Natural killer cell treated with Interleukin-12 subunit alpha and Interleukin-12 subunit beta and Interleukin-15 and Interleukin-18, amount 100 ng/mL, for 72 hours (primary cell): Measurements from ENCODE around the gene DCAF15. TPM values are rescaled to one million over a fixed set of nuclear protein-coding genes. Genes with fewer than 3 reads are reported as not detected.

Experiments used
- ATAC-seq, 2 donors: fragments of 150-1000 bp; cut with Tn5 transposase in 1 of 2; sonication (Bioruptor Pico), chemical (Tn5 transposase) in 1 of 2; 2 replicates each; pipeline ENCODE4 v1.10.0; 2021
- DNase-seq: peaks from one replicate; pipeline ENCODE4 v3.0.0; 2022; ENCODE audit warnings: low spot score
- H3K27ac Mint-ChIP-seq, 2 donors: 1 replicate in 1 of 2; 2 replicates in 1 of 2; pipeline ENCODE4 v1.8.0; 2022; ENCODE audit warnings: mixed read lengths in 2 of 2, mild to moderate bottlenecking in 1 of 2, moderate library complexity in 1 of 2
- H3K27me3 Mint-ChIP-seq, 2 donors: 1 replicate in 1 of 2; 2 replicates in 1 of 2; pipeline ENCODE4 v1.8.0; 2022; ENCODE audit warnings: mixed read lengths in 2 of 2
- H3K36me3 Mint-ChIP-seq: one replicate; pipeline ENCODE4 v1.8.0; 2022; ENCODE audit warnings: mixed read lengths
- H3K4me1 Mint-ChIP-seq, 2 donors: 1 replicate in 1 of 2; 2 replicates in 1 of 2; pipeline ENCODE4 v1.8.0; 2022; ENCODE audit warnings: low read depth in 2 of 2, mixed read lengths in 2 of 2, mild to moderate bottlenecking in 1 of 2
- H3K4me3 Mint-ChIP-seq: one replicate; pipeline ENCODE4 v1.8.0; 2022; ENCODE audit warnings: mixed read lengths
- H3K9me3 Mint-ChIP-seq: 2 replicates; pipeline ENCODE4 v1.8.0; 2022; ENCODE audit warnings: mixed read lengths
- total RNA-seq, 2 donors: library from RNA; stranded (reverse); gene quantifications; one replicate each; pipeline ENCODE4 v1.2.3, GENCODE V29; 2022

The DCAF15 gene
- total RNA-seq, 2 donors from 2014 or later = 62.0 to 107 TPM

GRCh38 chr19:14005349-14006084 is 53.2 kb downstream of the DCAF15 start:
- peaks cover 27 to 39% of the 10 kb centered on the region in 2 donors for H3K4me1 Mint-ChIP-seq
- ATAC-seq = peak; percentile 78

GRCh38 chr19:14006085-14006765 is 53.9 kb downstream of the DCAF15 start, which contains the start of gene RFX1:
Gene RFX1 (minus strand): TSS chr19:14006320. CDS start chr19:13993843, 12,477 bp downstream.
- DNase-seq (peak; percentile 99), ATAC-seq (peak; percentile 85 to 91)
- Mint-ChIP-seq H3K9me3 (no peaks in the 10 kb centered on the region), H3K4me3 (peak within 1 kb of the TSS; percentile 95), H3K4me1 (peaks cover 24 to 37% of the 10 kb centered on the region in 2 donors), H3K36me3 (no peaks in the 10 kb centered on the region), H3K27me3 (no peaks in the 10 kb centered on the region), H3K27ac (peak within 1 kb of the TSS; percentile 94 to 97)

More at GRCh38 chr19:14005349-14006084, 53.2 kb downstream of the DCAF15 start:
- peak; percentile 89 for DNase-seq
- Mint-ChIP-seq H3K27me3 (no peaks in the 10 kb centered on the region), H3K36me3 (no peaks in the 10 kb centered on the region), H3K4me3 (peak overlapping the region; percentile 95), H3K27ac (peak overlapping the region; percentile 94 to 97), H3K9me3 (no peaks in the 10 kb centered on the region)

- Mint-ChIP-seq H3K36me3 (no peaks in the 10 kb centered on the region), H3K27me3 (no peaks in the 10 kb centered on the region), H3K4me3 (peak overlapping the region; percentile 95), H3K4me1 (peaks cover 23 to 33% of the 10 kb centered on the region in 2 donors), H3K27ac (peak overlapping the region; percentile 94 to 97), H3K9me3 (no peaks in the 10 kb centered on the region)
- no peak for DNase-seq
- peak; percentile 47 to 58 for ATAC-seq
Observed at GRCh38 chr19:14006766-14007562, 54.7 kb downstream of the DCAF15 start.

Other genes with a start within 250 kb of the DCAF15 start
- gene MRI1, start 188.0 kb upstream of the DCAF15 start, total RNA-seq = 10 to 100 TPM; 29.1 to 70.0 TPM
- 10 to 100 TPM; 53.0 to 83.6 TPM for gene C19orf53, start 178.1 kb upstream of the DCAF15 start, total RNA-seq
- gene ZSWIM4, start 157.1 kb upstream of the DCAF15 start, total RNA-seq = 1 to 10 TPM; 8.3 to 9.7 TPM
- under 1 TPM in 1 of 2 donors, not detected in 1; 0.95 TPM for gene NANOS3, start 75.4 kb upstream of the DCAF15 start, total RNA-seq
- gene BRME1, start 46.4 kb upstream of the DCAF15 start, total RNA-seq = 1 to 10 TPM; 3.7 to 4.0 TPM
- gene CC2D1A, start 46.3 kb upstream of the DCAF15 start, total RNA-seq = 10 to 100 TPM; 33.2 to 41.3 TPM
- gene PODNL1, start 14.1 kb upstream of the DCAF15 start, total RNA-seq = under 1 TPM in 1 of 2 donors, not detected in 1; 0.70 TPM
- 10 to 100 TPM; 13.4 to 16.4 TPM for gene RFX1, start 53.8 kb downstream of the DCAF15 start, total RNA-seq
- not detected for gene RLN3, start 75.6 kb downstream of the DCAF15 start, total RNA-seq
- gene IL27RA, start 79.3 kb downstream of the DCAF15 start, total RNA-seq = 10 to 100 TPM; 34.9 to 44.0 TPM
- not detected for gene PALM3, start 109.6 kb downstream of the DCAF15 start, total RNA-seq
- gene MISP3, start 120.3 kb downstream of the DCAF15 start, total RNA-seq = under 1 TPM; 0.31 to 0.59 TPM
- not detected for gene C19orf67, start 133.3 kb downstream of the DCAF15 start, total RNA-seq
- 10 to 100 TPM; 45.5 to 54.6 TPM for gene SAMD1, start 138.2 kb downstream of the DCAF15 start, total RNA-seq
- 10 to 100 TPM; 61.6 to 80.0 TPM for gene PRKACA, start 165.3 kb downstream of the DCAF15 start, total RNA-seq
- gene ASF1B, start 184.1 kb downstream of the DCAF15 start, total RNA-seq = 10 to 100 TPM; 48.2 to 89.3 TPM